CD4-positive, alpha-beta T cell treated with Interleukin-21 for 1 hour (primary cell): ENCODE data around the gene SH2D2A.

Experiments
- DNase-seq: peaks from one replicate; pipeline ENCODE4 v3.0.0-alpha.2; 2020

SH2D2A gene

GRCh38 chr1:156847591-156848460 is 31.2 kb upstream of the SH2D2A start:
- no peak for DNase-seq

GRCh38 chr1:156846643-156847042 is 30.0 kb upstream of the SH2D2A start:
- no peak for DNase-seq

GRCh38 chr1:156845953-156846545 is 29.4 kb upstream of the SH2D2A start:
- no peak for DNase-seq

- DNase-seq: peak; percentile 38
Observed at GRCh38 chr1:156845055-156845952, 28.7 kb upstream of the SH2D2A start.

GRCh38 chr1:156844638-156845037 is 28.0 kb upstream of the SH2D2A start:
- DNase-seq: no peak

GRCh38 chr1:156844102-156844501 is 27.5 kb upstream of the SH2D2A start:
- DNase-seq: no peak

GRCh38 chr1:156842618-156843300 is 26.1 kb upstream of the SH2D2A start:
- no peak for DNase-seq

GRCh38 chr1:156841295-156841855 is 24.7 kb upstream of the SH2D2A start:
- DNase-seq: no peak

GRCh38 chr1:156840898-156841279 is 24.2 kb upstream of the SH2D2A start:
- DNase-seq: no peak

GRCh38 chr1:156840186-156840897 is 23.7 kb upstream of the SH2D2A start:
- no peak for DNase-seq

- no peak for DNase-seq
Observed at GRCh38 chr1:156839426-156840109, 22.9 kb upstream of the SH2D2A start.

- DNase-seq: peak; percentile 65
Observed at GRCh38 chr1:156838972-156839371, 22.3 kb upstream of the SH2D2A start.

GRCh38 chr1:156836892-156837291 is 20.2 kb upstream of the SH2D2A start:
- DNase-seq: no peak

GRCh38 chr1:156836041-156836654 is 19.5 kb upstream of the SH2D2A start:
- DNase-seq: peak; percentile 52

GRCh38 chr1:156834322-156834721 is 17.7 kb upstream of the SH2D2A start:
- no peak for DNase-seq

- DNase-seq: no peak
Observed at GRCh38 chr1:156833603-156834002, 17.0 kb upstream of the SH2D2A start.

GRCh38 chr1:156832434-156832833 is 15.8 kb upstream of the SH2D2A start:
- DNase-seq: no peak

GRCh38 chr1:156828400-156829124 is 11.9 kb upstream of the SH2D2A start:
- DNase-seq: no peak

- no peak for DNase-seq
Observed at GRCh38 chr1:156826630-156827029, 10.0 kb upstream of the SH2D2A start.

- DNase-seq: no peak
Observed at GRCh38 chr1:156823210-156823790, 6.7 kb upstream of the SH2D2A start.
